ENCODE measurements around the gene NEGR1. TPM values are rescaled to one million over a fixed set of nuclear protein-coding genes. Genes with fewer than 3 reads are reported as not detected.
"Not testable (repeated sequence)": the region's sequence is repeated elsewhere in the genome, so short reads cannot be mapped to it uniquely, and the experiment has no call there.

NEGR1 gene
- total RNA-seq, 1 donor from 2014 or later, result 7.6 TPM

GRCh38 chr1:71899881-71900280 lies 382.5 kb downstream of the NEGR1 start:
- no peak overlapping the region for H3K27ac Mint-ChIP-seq (ENCODE audit: unreplicated experiment)
- no peaks in the 10 kb centered on the region for H3K36me3 Mint-ChIP-seq (ENCODE audit: unreplicated experiment)
- DNase-seq (ENCODE audit: extremely low spot score, unreplicated experiment), result no peak
- H3K4me3 Mint-ChIP-seq (ENCODE audit: unreplicated experiment), result no peak overlapping the region
- no peaks in the 10 kb centered on the region for H3K27me3 Mint-ChIP-seq (ENCODE audit: unreplicated experiment)
- no peak for TF ChIP-seq CTCF (IDR thresholded peaks at IDR 0.05)
- H3K4me1 Mint-ChIP-seq (ENCODE audit: unreplicated experiment), result no peaks in the 10 kb centered on the region
- H3K9me3 Mint-ChIP-seq (ENCODE audit: unreplicated experiment), result no peaks in the 10 kb centered on the region

DNA sequence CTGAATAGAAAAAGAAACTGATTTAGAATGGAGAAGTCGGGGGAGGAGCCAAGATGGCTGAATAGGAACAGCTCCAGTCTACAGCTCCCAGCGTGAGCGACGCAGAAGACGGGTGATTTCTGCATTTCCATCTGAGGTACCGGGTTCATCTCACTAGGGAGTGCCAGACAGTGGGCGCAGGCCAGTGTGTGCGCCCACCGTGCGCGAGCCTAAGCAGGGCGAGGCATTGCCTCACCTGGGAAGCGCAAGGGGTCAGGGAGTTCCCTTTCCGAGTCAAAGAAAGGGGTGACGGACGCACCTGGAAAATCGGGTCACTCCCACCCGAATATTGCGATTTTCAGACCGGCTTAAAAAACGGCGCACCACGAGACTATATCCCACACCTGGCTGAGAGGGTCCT lies 394.2 kb downstream of the NEGR1 start:
- not testable (repeated sequence) for H3K9me3 Mint-ChIP-seq (ENCODE audit: unreplicated experiment); H3K4me1 Mint-ChIP-seq (ENCODE audit: unreplicated experiment); DNase-seq (ENCODE audit: extremely low spot score, unreplicated experiment); H3K27ac Mint-ChIP-seq (ENCODE audit: unreplicated experiment); H3K36me3 Mint-ChIP-seq (ENCODE audit: unreplicated experiment); H3K27me3 Mint-ChIP-seq (ENCODE audit: unreplicated experiment); H3K4me3 Mint-ChIP-seq (ENCODE audit: unreplicated experiment)

DNA sequence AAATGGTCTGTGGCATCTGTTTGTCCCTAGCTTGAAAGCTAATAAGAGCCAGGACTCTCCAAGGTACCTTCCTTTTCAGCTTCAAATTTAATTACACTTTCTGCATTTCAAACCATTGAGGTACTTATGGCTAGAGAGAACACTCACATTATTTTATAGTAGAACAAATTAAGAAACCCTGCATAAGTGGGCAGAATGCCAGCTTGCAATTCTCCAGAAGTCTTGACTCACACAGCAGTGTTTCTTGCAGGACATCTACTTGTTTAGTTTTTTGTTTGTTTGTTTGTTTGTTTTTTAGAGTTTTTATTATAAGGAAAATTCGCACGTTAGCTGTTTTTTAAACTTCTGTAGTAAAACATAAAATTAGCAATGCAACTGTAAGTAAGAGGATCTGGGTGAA lies 397.2 kb downstream of the NEGR1 start:
- peaks cover 21% of the 10 kb centered on the region for H3K4me1 Mint-ChIP-seq (ENCODE audit: unreplicated experiment)
- DNase-seq (ENCODE audit: extremely low spot score, unreplicated experiment), result no peak
- H3K4me3 Mint-ChIP-seq (ENCODE audit: unreplicated experiment), result no peak overlapping the region
- no peaks in the 10 kb centered on the region for H3K36me3 Mint-ChIP-seq (ENCODE audit: unreplicated experiment)
- no peak overlapping the region for H3K27ac Mint-ChIP-seq (ENCODE audit: unreplicated experiment)
- no peaks in the 10 kb centered on the region for H3K9me3 Mint-ChIP-seq (ENCODE audit: unreplicated experiment)
- no peak for TF ChIP-seq CTCF (IDR thresholded peaks at IDR 0.05)
- H3K27me3 Mint-ChIP-seq (ENCODE audit: unreplicated experiment), result no peaks in the 10 kb centered on the region

DNA sequence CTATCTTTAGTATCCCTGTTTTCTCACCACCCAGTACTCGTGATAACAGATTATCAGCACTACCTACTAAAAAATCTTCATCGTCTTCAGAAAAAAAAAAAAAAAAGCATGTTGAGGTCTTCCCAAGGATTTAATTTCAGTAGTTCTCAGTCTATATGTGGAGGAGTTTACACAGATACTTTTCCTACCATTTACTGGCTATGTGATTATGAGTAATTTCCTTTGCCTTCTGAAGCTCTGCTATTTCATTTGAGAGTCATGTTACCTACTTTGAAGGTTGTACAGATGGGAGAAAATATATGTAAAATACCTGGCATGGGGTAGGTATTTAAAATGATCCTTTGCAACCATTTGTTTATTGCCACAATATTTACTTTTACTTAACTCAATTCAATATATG lies 399.7 kb downstream of the NEGR1 start:
- Mint-ChIP-seq H3K27me3 (ENCODE audit: unreplicated experiment) (no peaks in the 10 kb centered on the region), H3K9me3 (ENCODE audit: unreplicated experiment) (no peaks in the 10 kb centered on the region), H3K4me1 (ENCODE audit: unreplicated experiment) (peaks cover 36% of the 10 kb centered on the region), H3K27ac (ENCODE audit: unreplicated experiment) (no peak overlapping the region), H3K36me3 (ENCODE audit: unreplicated experiment) (no peaks in the 10 kb centered on the region), H3K4me3 (ENCODE audit: unreplicated experiment) (no peak overlapping the region)
- DNase-seq (ENCODE audit: extremely low spot score, unreplicated experiment), result no peak
- no peak for TF ChIP-seq CTCF (IDR thresholded peaks at IDR 0.05)

- Mint-ChIP-seq H3K4me1 (ENCODE audit: unreplicated experiment) (peaks cover 36% of the 10 kb centered on the region), H3K27ac (ENCODE audit: unreplicated experiment) (no peak overlapping the region), H3K9me3 (ENCODE audit: unreplicated experiment) (no peaks in the 10 kb centered on the region), H3K27me3 (ENCODE audit: unreplicated experiment) (no peaks in the 10 kb centered on the region), H3K4me3 (ENCODE audit: unreplicated experiment) (no peak overlapping the region), H3K36me3 (ENCODE audit: unreplicated experiment) (no peaks in the 10 kb centered on the region)
- no peak for DNase-seq (ENCODE audit: extremely low spot score, unreplicated experiment)
- no peak for TF ChIP-seq CTCF (IDR thresholded peaks at IDR 0.05)
Observed at GRCh38 chr1:71882226-71882625, 400.1 kb downstream of the NEGR1 start.

DNA sequence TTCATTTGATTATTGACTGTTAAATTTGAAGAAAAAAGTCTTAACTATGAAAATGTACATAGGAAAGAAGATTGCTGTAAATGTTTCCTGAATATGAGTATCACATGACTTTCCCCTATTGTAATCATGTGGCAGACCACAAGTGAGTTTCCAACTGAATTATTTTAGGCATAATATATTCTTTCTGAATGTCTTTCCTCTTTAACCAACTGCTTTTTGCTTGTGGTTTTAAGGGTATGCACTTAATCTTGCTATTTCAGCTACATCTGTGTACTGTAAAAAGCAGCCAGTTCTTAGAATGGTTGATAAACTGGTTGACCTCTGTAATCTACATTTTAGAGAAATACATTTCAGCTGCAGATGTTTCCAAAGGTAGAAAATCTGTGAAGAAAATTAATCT lies 400.7 kb downstream of the NEGR1 start:
- no peak overlapping the region for H3K27ac Mint-ChIP-seq (ENCODE audit: unreplicated experiment)
- H3K36me3 Mint-ChIP-seq (ENCODE audit: unreplicated experiment), result no peaks in the 10 kb centered on the region
- TF ChIP-seq CTCF (IDR thresholded peaks at IDR 0.05), result no peak
- H3K4me3 Mint-ChIP-seq (ENCODE audit: unreplicated experiment), result no peak overlapping the region
- no peaks in the 10 kb centered on the region for H3K9me3 Mint-ChIP-seq (ENCODE audit: unreplicated experiment)
- no peak for DNase-seq (ENCODE audit: extremely low spot score, unreplicated experiment)
- H3K27me3 Mint-ChIP-seq (ENCODE audit: unreplicated experiment), result no peaks in the 10 kb centered on the region
- peaks cover 36% of the 10 kb centered on the region for H3K4me1 Mint-ChIP-seq (ENCODE audit: unreplicated experiment)
